Measurements from ENCODE around the gene GPR142.

- no peak for TF ChIP-seq FOXP4 (CRISPR knock-in tag; IDR thresholded peaks at IDR 0.05)
- TF ChIP-seq CTCF (IDR thresholded peaks at IDR 0.05), result no peak
- no peak for TF ChIP-seq CREM (CRISPR knock-in tag; IDR thresholded peaks at IDR 0.05)
- TF ChIP-seq ZNF263 (CRISPR knock-in tag; IDR thresholded peaks at IDR 0.05; ENCODE audit: low read depth), result no peak
- no peak for TF ChIP-seq ZNF396 (CRISPR knock-in tag; IDR thresholded peaks at IDR 0.05; ENCODE audit: borderline replicate concordance)
- no peak for TF ChIP-seq ATF3 (CRISPR knock-in tag; conservative IDR thresholded peaks at IDR 0.05)
Observed at GRCh38 chr17:74350486-74350885, 16.8 kb upstream of the GPR142 start.
